C4-2B (cell line): ENCODE data around the gene MICU1.

Source experiments
- ZFX ChIP-seq: fragments of 450-650 bp; IDR thresholded peaks from 2 replicates; pipeline ENCODE4 v1.6.1; 2017
- TF ChIP-seq, protein P1 (sequence below): fragments of 450-650 bp; conservative IDR thresholded peaks from 2 replicates; pipeline ENCODE4 v1.5.1; 2017; ENCODE audit warnings: mild to moderate bottlenecking

DNA sequence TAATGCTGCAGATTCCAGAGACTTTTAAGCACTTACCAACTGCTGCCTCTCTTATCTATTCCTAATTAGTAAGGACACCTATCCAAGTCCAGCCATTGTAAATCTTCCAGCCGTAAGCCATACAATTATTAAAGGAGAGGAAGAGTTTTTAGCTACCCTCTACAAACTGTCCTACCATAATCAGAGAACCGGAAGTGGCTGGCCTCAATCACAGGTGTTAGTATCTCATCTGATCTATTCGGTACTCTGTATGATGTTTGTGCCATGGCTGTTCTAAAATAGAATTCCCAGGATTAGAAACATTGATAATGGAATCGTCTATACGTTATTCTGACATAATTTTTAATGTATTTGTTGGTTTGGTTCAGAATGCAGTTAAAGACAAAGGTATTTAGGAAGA, 102.8 kb downstream of the MICU1 start:
- TF ChIP-seq, protein P1, sequence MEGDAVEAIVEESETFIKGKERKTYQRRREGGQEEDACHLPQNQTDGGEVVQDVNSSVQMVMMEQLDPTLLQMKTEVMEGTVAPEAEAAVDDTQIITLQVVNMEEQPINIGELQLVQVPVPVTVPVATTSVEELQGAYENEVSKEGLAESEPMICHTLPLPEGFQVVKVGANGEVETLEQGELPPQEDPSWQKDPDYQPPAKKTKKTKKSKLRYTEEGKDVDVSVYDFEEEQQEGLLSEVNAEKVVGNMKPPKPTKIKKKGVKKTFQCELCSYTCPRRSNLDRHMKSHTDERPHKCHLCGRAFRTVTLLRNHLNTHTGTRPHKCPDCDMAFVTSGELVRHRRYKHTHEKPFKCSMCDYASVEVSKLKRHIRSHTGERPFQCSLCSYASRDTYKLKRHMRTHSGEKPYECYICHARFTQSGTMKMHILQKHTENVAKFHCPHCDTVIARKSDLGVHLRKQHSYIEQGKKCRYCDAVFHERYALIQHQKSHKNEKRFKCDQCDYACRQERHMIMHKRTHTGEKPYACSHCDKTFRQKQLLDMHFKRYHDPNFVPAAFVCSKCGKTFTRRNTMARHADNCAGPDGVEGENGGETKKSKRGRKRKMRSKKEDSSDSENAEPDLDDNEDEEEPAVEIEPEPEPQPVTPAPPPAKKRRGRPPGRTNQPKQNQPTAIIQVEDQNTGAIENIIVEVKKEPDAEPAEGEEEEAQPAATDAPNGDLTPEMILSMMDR = no peak
- TF ChIP-seq ZFX = no peak
